ENCODE data around the gene ZPBP.
A peak's percentile ranks its signal among the peaks of the same experiment; 100 is the strongest.

Gene ZPBP

DNA sequence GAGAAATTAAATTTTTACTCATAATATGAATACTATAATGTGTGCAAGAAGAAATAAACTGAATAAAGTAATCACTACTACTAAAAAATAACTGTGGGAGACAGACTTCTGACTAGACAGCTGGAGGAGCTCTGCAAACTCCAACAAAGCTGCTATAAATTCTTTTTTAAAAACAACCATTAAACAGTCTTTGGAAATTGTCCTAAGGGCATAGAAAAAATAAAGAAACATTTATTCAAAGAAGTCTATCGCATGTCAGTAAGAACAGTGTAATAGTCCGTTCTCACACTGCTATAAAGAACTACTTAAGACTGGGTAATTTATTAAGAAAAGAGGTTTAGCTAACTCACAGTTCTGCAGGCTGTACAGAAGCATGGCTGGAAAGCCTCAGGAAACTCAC lies 56.0 kb downstream of the ZPBP start:
- no peak for DNase-seq

DNA sequence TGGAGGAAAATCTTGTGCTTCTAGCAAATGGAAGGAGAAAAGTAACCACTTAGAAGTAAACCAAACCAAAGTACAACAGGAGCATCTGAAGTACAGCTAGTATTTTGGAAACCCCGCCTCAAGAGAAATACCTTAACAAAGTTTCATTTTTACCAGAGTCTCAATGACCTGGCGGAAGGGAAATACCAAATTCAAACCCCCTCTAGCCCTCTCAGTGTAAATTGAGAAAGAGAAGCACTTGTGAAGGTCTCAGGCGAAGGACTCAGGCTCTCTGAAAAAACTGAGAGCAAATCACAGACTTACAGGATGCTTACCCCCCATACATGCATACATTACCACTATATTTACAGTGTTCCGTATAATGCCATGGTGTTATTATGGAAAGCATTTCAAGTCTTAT lies 70.1 kb downstream of the ZPBP start:
- DNase-seq, result no peak

DNA sequence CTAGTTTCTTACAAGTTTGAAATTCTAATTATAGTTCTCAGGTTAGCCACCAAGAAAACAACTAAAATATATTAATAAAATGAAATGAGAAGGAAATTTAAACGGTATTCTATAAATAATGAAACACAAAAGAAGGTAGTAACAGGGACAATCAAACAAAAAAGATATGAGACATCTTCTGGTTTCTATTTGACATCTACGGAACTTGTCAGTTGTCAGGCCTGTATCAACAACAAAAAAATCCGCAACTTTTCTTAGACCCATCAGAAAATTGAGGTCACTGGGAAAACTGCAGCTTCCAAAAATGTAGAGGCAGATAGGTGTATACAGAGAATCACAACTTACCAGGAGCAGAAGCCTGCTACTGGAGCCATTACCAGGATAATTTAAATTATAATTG lies 70.6 kb downstream of the ZPBP start:
- no peak for DNase-seq

DNA sequence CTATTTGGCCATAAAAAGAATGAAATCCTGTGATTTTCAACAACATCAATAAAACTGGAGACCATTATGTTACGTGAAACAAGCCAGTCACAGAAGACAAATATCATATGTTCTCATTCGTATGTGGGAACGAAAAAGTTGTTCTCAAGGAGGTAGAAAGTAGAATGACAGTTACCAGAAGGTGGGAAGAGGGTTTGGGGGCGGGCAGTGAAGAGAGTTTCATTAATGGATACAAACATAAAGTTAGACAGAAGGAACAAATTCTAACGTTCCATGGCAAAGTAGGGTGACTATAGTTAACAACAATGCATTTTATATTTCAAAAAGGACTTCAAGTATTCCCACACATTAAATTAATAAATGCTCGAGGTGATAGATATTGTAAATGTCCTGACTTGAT lies 97.4 kb downstream of the ZPBP start:
- no peak for DNase-seq

DNA sequence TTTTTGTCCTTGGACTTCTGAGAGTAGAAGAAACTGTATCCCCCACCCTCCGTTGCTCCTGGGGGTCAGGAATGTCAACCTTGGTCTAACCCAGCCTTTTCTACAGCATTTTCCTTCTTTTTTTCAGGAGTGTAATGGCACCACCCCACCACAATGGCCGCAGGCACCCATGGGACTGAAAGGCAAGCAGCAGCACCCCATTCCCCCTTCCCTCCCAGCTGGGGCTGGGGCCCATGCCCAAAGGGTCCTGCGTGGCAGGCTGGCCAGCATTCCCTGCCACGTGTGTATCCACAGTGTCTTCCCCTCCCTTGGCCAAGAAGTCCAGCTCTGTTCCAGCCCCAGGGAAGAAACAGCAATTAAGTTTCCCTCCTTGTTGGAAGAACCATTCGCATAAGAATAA lies 106.9 kb downstream of the ZPBP start:
- no peak for DNase-seq

DNA sequence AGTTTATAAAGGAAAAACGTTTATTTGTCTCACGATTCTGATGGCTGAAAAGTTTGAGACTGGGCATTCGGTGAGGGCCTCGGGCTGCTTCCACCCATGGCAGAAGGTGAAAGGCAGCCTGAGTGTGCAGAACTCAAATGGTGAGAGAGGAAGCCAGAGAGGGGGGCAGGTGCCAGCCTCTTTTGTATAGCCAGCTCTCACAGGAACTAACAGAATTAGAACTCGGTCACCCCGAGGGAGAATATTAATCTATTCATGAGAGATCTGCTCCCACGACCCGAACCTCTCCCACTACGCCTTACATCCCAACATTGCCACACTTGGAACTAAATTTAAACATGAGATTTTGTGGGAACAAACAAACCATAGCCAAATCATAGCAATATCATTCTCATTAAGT lies 112.6 kb downstream of the ZPBP start:
- no peak for DNase-seq

DNA sequence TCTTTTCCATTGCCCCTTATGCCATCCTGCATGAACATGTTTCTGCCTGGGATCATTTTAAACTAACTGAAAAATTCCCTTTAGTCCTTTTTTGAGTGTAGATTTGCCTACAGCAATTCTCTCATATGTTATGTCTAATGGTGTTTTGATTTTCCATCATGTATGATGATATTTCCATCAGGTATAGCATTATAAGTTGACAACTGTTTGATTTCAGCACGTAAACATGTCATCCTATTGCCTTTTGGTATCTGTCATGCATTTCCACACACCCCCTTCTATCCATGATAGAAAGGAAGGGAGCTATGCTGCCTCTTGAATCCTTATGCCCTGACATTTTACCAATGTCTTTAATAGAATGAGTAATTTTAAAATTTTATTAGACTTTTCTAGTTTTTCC lies 116.8 kb downstream of the ZPBP start:
- DNase-seq, result no peak

DNA sequence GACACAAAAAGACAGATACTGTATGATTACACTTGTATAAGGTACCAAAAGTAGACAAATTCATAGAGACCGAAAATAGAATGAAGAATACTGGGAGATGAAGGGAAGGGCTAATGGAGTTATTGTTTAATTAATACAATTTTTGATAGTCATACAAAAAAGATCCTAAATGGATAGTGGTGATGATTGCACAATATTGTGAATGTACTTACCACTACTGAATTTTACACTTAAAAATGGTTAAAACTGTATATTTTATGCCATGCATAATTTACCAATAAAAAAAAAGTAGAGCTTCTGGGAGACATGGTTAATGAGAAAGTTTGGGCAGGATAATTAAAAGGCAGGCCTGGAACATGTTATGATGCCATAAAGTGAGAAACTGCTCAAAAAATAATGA lies 119.0 kb downstream of the ZPBP start:
- no peak for DNase-seq

DNA sequence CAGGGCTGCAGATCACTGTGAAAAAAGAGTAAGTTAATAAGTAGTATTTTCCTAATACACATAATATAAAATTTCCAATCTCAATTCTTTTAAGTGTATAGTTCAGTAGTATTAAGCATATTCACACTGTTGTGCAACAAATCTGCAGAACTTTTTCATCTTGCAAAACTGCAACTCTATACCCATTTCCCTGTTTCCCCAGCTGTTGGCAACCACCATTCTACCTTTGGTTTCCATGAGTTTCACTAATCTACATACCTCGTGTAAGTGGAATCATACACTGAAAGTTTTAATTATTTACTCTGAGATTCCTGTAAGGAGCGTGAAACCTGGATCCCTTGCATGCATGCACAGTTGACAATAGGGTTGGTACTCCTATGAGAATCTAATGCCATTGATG lies 155.4 kb downstream of the ZPBP start:
- DNase-seq, result no peak

DNA sequence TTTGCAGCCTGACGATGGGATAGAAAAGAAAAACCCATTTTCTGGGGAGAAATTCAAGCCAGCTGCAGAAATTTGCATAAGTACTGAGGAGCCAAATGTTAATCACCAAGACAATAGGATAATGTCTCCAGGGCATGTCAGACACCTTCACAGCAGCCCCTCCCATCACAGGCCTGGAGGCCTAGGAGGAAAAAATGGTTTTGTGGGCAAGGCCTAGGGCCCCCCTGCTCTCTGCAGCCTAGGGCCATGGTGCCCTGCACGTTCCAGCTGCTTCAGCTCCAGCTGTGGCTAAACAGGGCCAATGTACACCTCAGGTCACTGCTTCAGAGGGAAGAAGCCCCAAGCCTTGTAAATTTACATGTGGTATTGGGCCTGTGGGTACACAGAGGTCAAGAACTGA lies 161.4 kb downstream of the ZPBP start:
- DNase-seq, result no peak

DNA sequence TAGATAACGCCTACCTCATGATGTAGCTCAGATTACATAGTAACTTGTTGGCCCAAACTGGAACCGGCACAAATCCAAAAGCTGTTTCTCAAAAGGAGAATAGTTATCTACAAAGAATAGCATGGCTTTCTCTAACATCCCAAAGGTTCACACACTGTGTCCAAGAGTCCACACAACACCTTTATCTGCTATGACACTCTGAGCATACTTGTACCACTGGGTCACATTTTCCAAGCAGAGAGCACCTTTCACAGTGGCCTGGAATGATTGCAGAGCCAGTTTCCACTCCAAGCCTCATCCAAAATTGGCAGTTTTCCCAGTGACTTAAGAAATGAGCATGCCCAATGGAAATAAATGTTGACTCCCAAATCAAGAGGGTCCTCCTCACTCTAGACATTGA lies 164.3 kb downstream of the ZPBP start:
- DNase-seq, result no peak

DNA sequence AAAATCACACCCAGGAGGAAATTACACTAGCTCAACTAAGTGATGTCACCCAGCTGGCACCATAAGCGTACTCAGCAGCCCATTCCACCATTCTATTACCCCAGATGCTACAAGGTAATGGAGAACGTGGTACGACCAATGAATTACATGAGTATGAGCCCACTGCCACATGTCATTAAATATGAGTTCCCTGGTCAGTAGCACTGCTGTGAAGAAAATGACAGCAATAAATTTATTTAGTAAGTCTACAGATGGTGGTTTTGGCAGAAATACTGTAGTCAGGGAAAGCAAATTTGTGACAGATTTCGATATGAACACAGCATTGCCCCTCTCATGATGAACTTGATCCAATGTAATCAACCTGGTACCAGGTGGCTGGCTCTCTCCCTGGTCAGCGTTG lies 165.4 kb downstream of the ZPBP start:
- DNase-seq, result peak; percentile 97

DNA sequence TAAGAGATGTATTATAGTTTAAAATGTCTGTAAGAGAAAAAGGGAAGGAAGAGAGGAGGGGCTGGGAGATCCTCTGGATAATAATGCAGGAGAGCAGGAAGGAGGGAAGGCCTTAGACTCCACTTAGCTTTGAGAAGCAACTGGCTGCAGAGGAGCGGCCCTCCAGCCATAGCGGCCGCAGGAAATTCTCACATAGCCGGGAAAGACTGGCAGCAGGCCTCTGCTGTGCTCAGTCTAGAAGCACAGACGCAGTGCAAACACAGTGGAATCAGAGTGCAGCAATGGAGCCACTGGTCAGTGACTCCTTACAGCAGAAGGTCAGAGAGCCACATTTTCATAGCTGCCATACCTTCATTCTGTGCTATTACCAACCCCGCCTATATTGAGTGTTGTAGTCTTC lies 166.3 kb downstream of the ZPBP start:
- DNase-seq, result no peak

DNA sequence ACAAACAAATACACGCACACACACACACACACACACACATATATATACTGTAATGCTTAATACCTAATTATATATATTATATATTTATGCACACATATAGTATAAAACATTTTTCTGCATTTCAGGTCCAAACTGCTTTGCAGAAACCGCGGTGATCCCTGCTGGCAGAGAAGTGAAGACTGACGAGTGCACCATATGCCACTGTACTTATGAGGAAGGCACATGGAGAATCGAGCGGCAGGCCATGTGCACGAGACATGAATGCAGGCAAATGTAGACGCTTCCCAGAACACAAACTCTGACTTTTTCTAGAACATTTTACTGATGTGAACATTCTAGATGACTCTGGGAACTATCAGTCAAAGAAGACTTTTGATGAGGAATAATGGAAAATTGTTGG lies 181.1 kb downstream of the ZPBP start:
- DNase-seq, result peak; percentile 67

DNA sequence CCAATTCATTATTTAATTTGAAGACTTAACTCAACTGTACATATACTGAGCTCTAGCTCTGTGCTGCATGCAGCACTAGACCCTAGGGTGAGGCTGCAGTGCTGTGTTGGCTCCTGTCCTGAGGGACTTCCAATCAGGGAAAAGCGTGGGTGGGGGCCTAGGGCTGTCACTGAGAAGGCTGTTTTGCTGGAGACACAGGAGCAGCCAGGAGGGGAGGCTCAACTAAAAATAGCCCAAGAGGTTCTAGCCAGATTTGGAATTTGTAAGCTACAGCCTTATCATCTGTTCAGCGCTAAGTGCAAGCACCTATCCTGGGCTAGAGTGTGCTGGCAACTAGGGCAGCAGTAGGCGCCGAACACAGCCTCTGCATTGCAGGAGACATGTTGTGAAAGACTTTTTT lies 198.5 kb downstream of the ZPBP start:
- DNase-seq, result no peak

DNA sequence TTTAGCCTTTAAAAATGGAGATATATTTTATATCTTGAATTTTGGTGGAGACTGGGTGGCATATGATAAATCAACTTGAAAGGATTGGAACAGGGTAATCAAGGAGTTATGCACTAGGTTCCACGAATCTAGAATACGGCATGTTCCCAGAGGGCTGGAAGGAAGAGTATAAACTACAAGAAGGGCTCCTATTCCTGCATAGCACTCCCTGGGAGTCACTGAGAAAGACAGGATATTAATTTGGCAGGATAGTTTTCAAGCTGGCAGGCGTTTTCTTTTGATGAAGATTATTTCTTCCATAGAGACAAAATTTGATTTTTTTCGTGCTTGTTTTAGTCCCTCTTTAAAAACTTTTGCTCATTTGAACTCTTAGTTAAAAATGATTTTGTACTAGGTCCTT lies 199.9 kb downstream of the ZPBP start:
- peak; percentile 21 for DNase-seq

DNA sequence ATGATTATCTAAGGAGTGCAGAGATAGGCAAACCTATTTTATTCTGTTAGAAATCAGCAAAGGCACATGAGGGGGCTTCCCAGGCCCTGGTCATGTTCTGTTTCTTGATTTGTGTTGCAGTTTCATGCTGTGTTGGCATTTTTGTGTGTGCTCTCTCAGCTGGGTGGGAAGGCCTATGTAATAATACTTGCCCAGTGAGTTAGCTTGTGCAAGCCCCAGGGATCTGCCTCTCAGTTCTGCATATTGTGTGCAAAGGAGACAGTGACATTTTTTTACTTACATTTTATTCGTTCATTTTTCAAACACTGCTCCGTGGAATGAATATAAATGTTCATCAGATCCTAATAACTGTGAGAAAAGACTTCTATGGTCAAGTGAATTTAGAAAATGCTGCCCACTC lies 200.6 kb downstream of the ZPBP start:
- no peak for DNase-seq
